GM12878 (cell line): ENCODE data around the gene JADE1. TPM values are rescaled to one million over a fixed set of nuclear protein-coding genes. Genes with fewer than 3 reads are reported as not detected.
A peak's percentile ranks its signal among the peaks of the same experiment; 100 is the strongest.

ENCODE experiments used
- BACH1 ChIP-seq: fragments of 450-650 bp; IDR thresholded peaks from 2 replicates; pipeline ENCODE4 v1.6.1; 2017; ENCODE audit warnings: mild to moderate bottlenecking, borderline replicate concordance
- CBX3 ChIP-seq: fragments of 200-600 bp; sonication (generic); IDR thresholded peaks from 2 replicates; pipeline ENCODE4 v1.6.1; 2016; ENCODE audit warnings: low read depth, borderline replicate concordance
- CREM ChIP-seq: IDR thresholded peaks from 2 replicates; pipeline ENCODE4 v1.6.1; 2014; ENCODE audit warnings: antibody characterized with exemption, low read depth
- EP300 ChIP-seq, 2 experiments: fragments of 150-350 bp in 1 of 2; IDR thresholded peaks; 2 replicates each; pipeline ENCODE4 v1.6.1; 2011 to 2012; ENCODE audit warnings: low read depth in 2 of 2, low read length in 2 of 2, borderline replicate concordance in 1 of 2, improper control_type of control experiment in 1 of 2, inconsistent platforms in 1 of 2; ENCODE audit not compliant: control insufficient read depth in 1 of 2
- ETV6 ChIP-seq, 2 experiments: fragments of 450-650 bp in 1 of 2; IDR thresholded peaks in 1 of 2; conservative IDR thresholded peaks in 1 of 2; 2 replicates each; pipeline ENCODE4 v1.6.1; 2014; ENCODE audit warnings: antibody characterized with exemption in 1 of 2, borderline replicate concordance in 1 of 2, low read depth in 1 of 2, mild to moderate bottlenecking in 1 of 2, moderate library complexity in 1 of 2
- EZH2 ChIP-seq: IDR thresholded peaks from 2 replicates; pipeline ENCODE4 v1.6.1; 2012; ENCODE audit warnings: low read depth, mild to moderate bottlenecking, control low read depth, inconsistent platforms, low read length, borderline replicate concordance; ENCODE audit not compliant: control insufficient read depth
- FOS ChIP-seq: IDR thresholded peaks from 3 replicates; pipeline ENCODE4 v1.6.1; 2011; ENCODE audit warnings: borderline replicate concordance; ENCODE audit not compliant: insufficient read length; ENCODE audit errors: extremely low read depth
- HDGF ChIP-seq: fragments of 450-650 bp; IDR thresholded peaks from 2 replicates; pipeline ENCODE4 v1.6.1; 2016; ENCODE audit warnings: antibody characterized with exemption
- IKZF1 ChIP-seq: fragments of 450-650 bp; conservative IDR thresholded peaks from 2 replicates; pipeline ENCODE4 v1.6.1; 2017; ENCODE audit warnings: antibody characterized with exemption, mild to moderate bottlenecking
- IRF4 ChIP-seq: IDR thresholded peaks from 2 replicates; pipeline ENCODE4 v1.6.1; 2011; ENCODE audit warnings: low read depth, low read length
- LARP7 ChIP-seq: fragments of 450-650 bp; IDR thresholded peaks from 2 replicates; pipeline ENCODE4 v1.6.1; 2017; ENCODE audit warnings: mild to moderate bottlenecking
- MAX ChIP-seq: IDR thresholded peaks from 2 replicates; pipeline ENCODE4 v1.6.1; 2012; ENCODE audit warnings: low read depth, low read length, improper control_type of control experiment
- MXI1 ChIP-seq: fragments of 150-350 bp; IDR thresholded peaks from 2 replicates; pipeline ENCODE4 v1.6.1; 2011; ENCODE audit warnings: low read depth, mild to moderate bottlenecking, inconsistent platforms, low read length, improper control_type of control experiment
- MYC ChIP-seq: IDR thresholded peaks from 2 replicates; pipeline ENCODE4 v1.6.1; 2011; ENCODE audit warnings: mild to moderate bottlenecking, low read length, moderate library complexity, inconsistent platforms; ENCODE audit not compliant: insufficient read depth, insufficient replicate concordance, insufficient read length, severe bottlenecking
- NR2F1 ChIP-seq: fragments of 450-650 bp; conservative IDR thresholded peaks from 2 replicates; pipeline ENCODE4 v1.6.1; 2017; ENCODE audit warnings: mild to moderate bottlenecking
- POLR2A ChIP-seq: IDR thresholded peaks from 2 replicates; pipeline ENCODE4 v1.6.1; 2011; ENCODE audit warnings: low read depth, mild to moderate bottlenecking, low read length
- RAD51 ChIP-seq: fragments of 450-650 bp; IDR thresholded peaks from 2 replicates; pipeline ENCODE4 v1.6.1; 2016; ENCODE audit warnings: moderate library complexity, mild to moderate bottlenecking, inconsistent platforms
- RB1 ChIP-seq: fragments of 450-650 bp; formaldehyde crosslinking; IDR thresholded peaks from 2 replicates; pipeline ENCODE4 v1.6.1; 2017; ENCODE audit warnings: mild to moderate bottlenecking, borderline replicate concordance
- TAF1 ChIP-seq: IDR thresholded peaks from 2 replicates; pipeline ENCODE4 v1.6.1; 2011; ENCODE audit warnings: mild to moderate bottlenecking, low read depth, low read length, borderline replicate concordance
- TCF3 ChIP-seq: IDR thresholded peaks from 2 replicates; pipeline ENCODE4 v1.6.1; 2012; ENCODE audit warnings: low read depth, mild to moderate bottlenecking, low read length, borderline replicate concordance; ENCODE audit not compliant: insufficient read depth
- USF2 ChIP-seq: IDR thresholded peaks from 2 replicates; pipeline ENCODE4 v1.6.1; 2011; ENCODE audit warnings: low read depth, low read length, improper control_type of control experiment, borderline replicate concordance
- ZBTB40 ChIP-seq: fragments of 450-650 bp; IDR thresholded peaks from 2 replicates; pipeline ENCODE4 v1.6.1; 2016; ENCODE audit warnings: mild to moderate bottlenecking, moderate library complexity, borderline replicate concordance
- polyA plus RNA-seq, 11 experiments: library from polyadenylated mRNA; depleted of rRNA in 4 of 11; unstranded in 6 of 11; stranded (reverse) in 5 of 11; fragments of >200 nt; fragmentation: Nextera tagmentation in 4 of 11; fragmentation: Illumina TruSeq in 1 of 11; extraction: Ambion mirVana in 4 of 11; extraction: Trizol in 1 of 11; gene quantifications; 1 replicate in 1 of 11; 2 replicates in 10 of 11; pipeline versions ENCODE4 v1.2.1 to v1.2.3, GENCODE V29; 2011 to 2016; ENCODE audit warnings: inconsistent platforms in 2 of 11, missing spikeins in 2 of 11, low read depth in 1 of 11
- total RNA-seq, 4 experiments: library from RNA; depleted of rRNA in 3 of 4; stranded (reverse); fragments of >200 nt in 3 of 4; fragmentation: Illumina TruSeq in 1 of 4; extraction: Trizol in 1 of 4; gene quantifications; 2 replicates each; pipeline versions ENCODE4 v1.2.1 to v1.2.3, GENCODE V29; 2013 to 2021

JADE1 gene
- total and polyA plus RNA-seq, 10 of the 15 experiments (the other 5 are each of a cell fraction or from before 2014, with no cell fraction given), result 5.9 to 27.2 (median 15.8) TPM

GRCh38 chr4:128810871-128811570 lies 1.5 kb downstream of the JADE1 start (continued):
- TF ChIP-seq MXI1 (peak; percentile 87), EP300 (IDR thresholded peaks at IDR 0.05; ENCODE audit: borderline replicate concordance in 1 of 2, control insufficient read depth in 1 of 2, low read depth in 2 of 2, low read length in 2 of 2) (peak in 1 of 2 experiments; percentile 24; a peak in 1 of 4 replicates), ETV6 (conservative IDR thresholded peaks at IDR 0.05 in 1 of 2, IDR thresholded peaks at IDR 0.05 in 1 of 2; ENCODE audit: borderline replicate concordance in 1 of 2, low read depth in 1 of 2) (peak in 1 of 2 experiments; percentile 38; a peak in 1 of 4 replicates), MAX (peak; percentile 63; the same call in 1 of the 2 replicates), ZBTB40 (no peak), POLR2A (peak; percentile 81), EZH2 (no peak), IKZF1 (peak; percentile 54), CBX3 (no peak), IRF4 (0 out of 2 replicates have a peak, but pooled peaks have one; percentile 9), RAD51 (peak; percentile 29; the same call in 1 of the 2 replicates), HDGF (peak; percentile 87), MYC (peak; percentile 79), BACH1 (peak; percentile 32; the same call in 1 of the 2 replicates), TCF3 (peak; percentile 86), FOS (no peak), NR2F1 (peak; percentile 52; the same call in 1 of the 2 replicates), USF2 (no peak), LARP7 (peak; percentile 63), CREM (0 out of 2 replicates have a peak, but pooled peaks have one; percentile 27), TAF1 (peak; percentile 59; the same call in 1 of the 2 replicates), RB1 (peak; percentile 70; the same call in 1 of the 2 replicates)
